Nephron (organoid): ENCODE measurements around the gene CETN1.

Source experiments
- H3K27ac Mint-ChIP-seq, 3 experiments: 2 replicates each; pipeline ENCODE4 v1.8.0; 2020; ENCODE audit warnings: mixed read lengths in 3 of 3, mild to moderate bottlenecking in 2 of 3, moderate library complexity in 1 of 3
- H3K27me3 Mint-ChIP-seq: 2 replicates; pipeline ENCODE4 v1.8.0; 2021; ENCODE audit warnings: low read depth, mild to moderate bottlenecking, moderate library complexity, mixed read lengths
- H3K36me3 Mint-ChIP-seq: 2 replicates; pipeline ENCODE4 v1.8.0; 2020; ENCODE audit warnings: low read depth, mixed read lengths
- H3K4me1 Mint-ChIP-seq: 2 replicates; pipeline ENCODE4 v1.8.0; 2020; ENCODE audit warnings: mixed read lengths
- H3K4me3 Mint-ChIP-seq, 3 experiments: 2 replicates each; pipeline ENCODE4 v1.8.0; 2020; ENCODE audit warnings: mild to moderate bottlenecking in 3 of 3, mixed read lengths in 3 of 3, moderate library complexity in 2 of 3
- H3K9me3 Mint-ChIP-seq: 2 replicates; pipeline ENCODE4 v1.8.0; 2020; ENCODE audit warnings: mixed read lengths
- TF ChIP-seq, protein P1 (sequence below), 3 experiments: fragments of 200-600 bp; sonication (generic); IDR thresholded peaks; one replicate each; pipeline ENCODE4 v1.5.0; 2021; ENCODE audit warnings: antibody characterized with exemption in 3 of 3; ENCODE audit not compliant: unreplicated experiment in 3 of 3

Gene CETN1

DNA sequence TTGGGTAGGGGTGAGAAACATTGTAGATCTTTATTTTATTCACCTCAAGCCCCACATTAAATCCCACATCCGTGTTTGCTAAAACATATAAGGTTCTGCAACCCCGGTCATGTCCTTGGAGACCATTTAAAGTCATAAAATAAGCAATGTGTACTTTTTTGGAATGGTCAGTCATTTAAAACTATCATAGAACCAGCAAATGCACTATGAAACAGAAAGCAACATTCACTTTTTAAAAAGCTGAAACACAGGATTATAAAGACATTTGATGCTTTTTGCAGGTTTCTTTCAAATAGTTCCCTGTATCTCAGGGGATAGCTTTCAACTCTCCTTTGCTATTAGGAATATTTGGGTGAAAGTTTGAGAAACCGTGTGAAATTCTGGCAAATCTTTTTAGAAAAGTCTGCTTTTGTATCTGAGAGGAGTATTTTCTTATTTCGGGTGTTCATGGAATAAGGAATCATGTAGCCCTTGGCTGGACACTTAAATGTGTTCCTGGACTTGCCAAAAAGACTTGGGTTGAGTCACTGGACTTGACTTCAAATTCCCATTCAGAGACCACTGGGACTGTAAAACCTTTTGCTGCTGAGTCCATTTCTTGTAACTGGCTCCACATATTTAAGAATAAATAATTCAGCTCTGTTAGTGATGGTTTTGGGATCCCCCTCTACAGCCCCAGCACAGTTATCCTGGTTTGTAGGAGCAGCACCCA is 5.9 kb upstream of the CETN1 start:
- Mint-ChIP-seq H3K27ac (peak overlapping the region; percentile 43 to 88 (median 63)), H3K4me1 (peaks cover 61% of the 10 kb centered on the region), H3K27me3 (peaks cover 7% of the 10 kb centered on the region), H3K9me3 (no peaks in the 10 kb centered on the region), H3K36me3 (no peaks in the 10 kb centered on the region), H3K4me3 (no peak overlapping the region)
- TF ChIP-seq, protein P1, sequence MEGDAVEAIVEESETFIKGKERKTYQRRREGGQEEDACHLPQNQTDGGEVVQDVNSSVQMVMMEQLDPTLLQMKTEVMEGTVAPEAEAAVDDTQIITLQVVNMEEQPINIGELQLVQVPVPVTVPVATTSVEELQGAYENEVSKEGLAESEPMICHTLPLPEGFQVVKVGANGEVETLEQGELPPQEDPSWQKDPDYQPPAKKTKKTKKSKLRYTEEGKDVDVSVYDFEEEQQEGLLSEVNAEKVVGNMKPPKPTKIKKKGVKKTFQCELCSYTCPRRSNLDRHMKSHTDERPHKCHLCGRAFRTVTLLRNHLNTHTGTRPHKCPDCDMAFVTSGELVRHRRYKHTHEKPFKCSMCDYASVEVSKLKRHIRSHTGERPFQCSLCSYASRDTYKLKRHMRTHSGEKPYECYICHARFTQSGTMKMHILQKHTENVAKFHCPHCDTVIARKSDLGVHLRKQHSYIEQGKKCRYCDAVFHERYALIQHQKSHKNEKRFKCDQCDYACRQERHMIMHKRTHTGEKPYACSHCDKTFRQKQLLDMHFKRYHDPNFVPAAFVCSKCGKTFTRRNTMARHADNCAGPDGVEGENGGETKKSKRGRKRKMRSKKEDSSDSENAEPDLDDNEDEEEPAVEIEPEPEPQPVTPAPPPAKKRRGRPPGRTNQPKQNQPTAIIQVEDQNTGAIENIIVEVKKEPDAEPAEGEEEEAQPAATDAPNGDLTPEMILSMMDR (IDR thresholded peaks at IDR 0.05; ENCODE audit: unreplicated experiment in 3 of 3): no peak

DNA sequence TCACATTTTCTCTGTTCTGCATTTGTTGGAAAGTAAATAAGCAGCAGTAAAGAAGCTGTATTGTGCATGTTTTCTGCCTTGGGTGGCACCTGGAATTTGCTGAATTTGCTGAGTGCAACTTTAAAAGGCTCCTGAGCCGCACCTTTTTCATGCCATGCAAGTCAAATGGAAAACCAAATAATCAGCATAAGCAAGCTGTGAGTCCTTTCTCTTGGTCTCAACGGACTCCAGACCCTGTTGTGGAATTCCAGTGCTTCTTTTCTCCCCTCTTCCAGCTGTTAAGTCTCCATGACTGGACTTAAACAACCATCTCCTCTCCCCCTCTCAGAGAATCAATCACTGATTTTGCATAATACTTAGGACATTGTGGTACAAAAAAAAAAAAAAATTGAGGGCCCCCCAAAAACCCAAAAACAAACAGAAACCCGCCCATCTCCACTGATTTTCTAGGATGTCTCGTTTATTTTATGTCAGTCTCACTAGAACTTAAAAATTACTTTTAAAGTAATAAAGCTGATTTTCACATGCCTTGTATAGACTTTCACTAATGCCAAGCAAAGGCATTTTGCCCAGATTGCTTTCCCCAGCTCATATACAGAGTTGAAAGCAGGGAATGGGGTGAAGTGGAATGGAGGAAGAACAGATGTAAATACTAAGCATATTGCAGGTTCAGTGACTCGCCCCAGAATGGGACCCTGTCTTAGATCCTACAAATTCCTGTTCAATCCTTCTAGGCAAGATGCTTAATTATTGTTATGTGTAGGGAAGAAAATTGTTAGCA is 5.1 kb upstream of the CETN1 start:
- Mint-ChIP-seq H3K4me1 (peaks cover 64% of the 10 kb centered on the region), H3K36me3 (no peaks in the 10 kb centered on the region), H3K4me3 (no peak overlapping the region), H3K9me3 (no peaks in the 10 kb centered on the region), H3K27ac (peak overlapping the region; percentile 43 to 88 (median 63)), H3K27me3 (peaks cover 3% of the 10 kb centered on the region)
- TF ChIP-seq, protein P1 (IDR thresholded peaks at IDR 0.05; ENCODE audit: unreplicated experiment in 3 of 3): no peak

DNA sequence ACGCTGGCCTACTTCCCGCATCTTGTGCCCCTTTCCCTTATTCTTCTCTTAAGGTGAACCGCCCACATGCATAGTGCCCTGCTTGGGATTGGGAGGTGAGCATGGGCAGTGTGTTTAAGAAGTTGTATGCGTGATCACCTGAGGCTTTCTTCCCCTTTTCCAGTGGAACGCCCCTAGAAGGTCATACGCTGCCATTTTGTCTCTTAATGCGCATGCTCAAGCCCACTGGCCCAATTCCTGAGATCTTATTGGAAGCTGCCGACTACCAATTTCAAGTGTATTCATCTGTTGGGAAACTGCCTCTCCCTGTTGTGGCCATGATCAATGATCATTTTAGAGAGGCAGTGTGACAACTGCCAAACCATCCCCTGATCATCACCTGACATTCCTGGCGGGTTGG is 3.3 kb upstream of the CETN1 start:
- H3K27me3 Mint-ChIP-seq: peaks cover 6% of the 10 kb centered on the region
- H3K4me3 Mint-ChIP-seq: no peak overlapping the region
- TF ChIP-seq, protein P1 (IDR thresholded peaks at IDR 0.05; ENCODE audit: unreplicated experiment in 3 of 3): no peak
- no peak overlapping the region for H3K27ac Mint-ChIP-seq
- no peaks in the 10 kb centered on the region for H3K36me3 Mint-ChIP-seq
- no peaks in the 10 kb centered on the region for H3K9me3 Mint-ChIP-seq
- peaks cover 67% of the 10 kb centered on the region for H3K4me1 Mint-ChIP-seq

DNA sequence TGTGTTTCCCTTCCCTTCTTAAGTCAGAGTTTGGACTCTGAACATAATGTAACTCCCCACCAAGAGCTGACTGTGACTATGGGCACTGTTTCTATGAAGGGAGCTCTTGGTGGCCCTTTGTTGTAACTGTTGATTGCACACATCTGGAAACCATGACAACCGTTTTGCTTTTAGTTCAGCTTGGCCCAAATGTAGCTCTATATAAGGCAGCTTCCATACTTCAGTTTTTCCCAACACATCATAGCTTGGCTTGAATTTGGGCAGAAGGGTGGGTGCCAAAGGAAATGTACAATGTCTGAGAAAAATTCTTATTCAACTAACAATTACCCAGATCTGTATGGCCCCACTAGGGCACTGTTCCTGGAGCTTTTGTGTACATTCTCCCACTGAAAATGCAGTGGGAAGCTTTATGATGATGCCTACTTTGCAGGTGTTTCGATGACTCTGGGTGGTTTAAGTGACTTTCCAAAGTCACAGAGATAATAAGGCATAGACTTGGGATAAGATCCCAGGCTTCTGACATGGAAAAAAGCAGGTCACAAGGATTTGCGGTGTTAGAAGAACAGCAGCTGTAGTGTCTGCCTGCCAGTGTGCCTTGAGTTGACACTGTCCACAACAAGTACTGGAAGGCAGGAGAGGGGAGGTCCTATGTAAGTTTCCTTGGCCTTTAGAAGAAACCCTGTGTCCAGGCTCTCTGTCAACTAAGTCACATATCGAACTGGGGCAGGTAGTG is 2.4 kb upstream of the CETN1 start:
- Mint-ChIP-seq H3K4me3 (no peak overlapping the region), H3K9me3 (peaks cover under 1% of the 10 kb centered on the region), H3K36me3 (no peaks in the 10 kb centered on the region), H3K27me3 (peaks cover 6% of the 10 kb centered on the region), H3K27ac (peak overlapping the region in 1 of 3 experiments; percentile 41), H3K4me1 (peaks cover 65% of the 10 kb centered on the region)
- TF ChIP-seq, protein P1 (IDR thresholded peaks at IDR 0.05; ENCODE audit: unreplicated experiment in 3 of 3): no peak

DNA sequence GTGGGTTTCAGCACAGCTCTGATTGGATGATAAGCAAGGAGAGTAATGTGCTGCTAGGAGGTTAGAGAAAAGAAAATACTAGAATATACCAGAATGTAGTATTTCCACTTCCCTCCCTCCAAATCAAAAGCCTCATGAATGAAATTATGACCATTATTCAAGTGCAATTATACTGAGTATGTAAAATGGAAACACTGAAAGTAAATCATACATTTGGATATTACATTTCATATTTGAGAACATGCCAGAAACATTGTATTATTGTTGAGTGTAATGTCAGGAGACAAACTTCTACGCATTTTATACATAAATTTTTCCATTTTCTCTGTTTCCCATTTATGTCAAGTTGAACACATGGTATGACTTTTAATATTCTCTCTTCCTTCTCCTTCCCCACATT is 942 bp upstream of the CETN1 start:
- H3K36me3 Mint-ChIP-seq: no peaks in the 10 kb centered on the region
- H3K4me3 Mint-ChIP-seq: no peak overlapping the region
- TF ChIP-seq, protein P1 (IDR thresholded peaks at IDR 0.05; ENCODE audit: unreplicated experiment in 3 of 3): no peak

More for the DNA sequence above, 942 bp upstream of the CETN1 start:
- H3K9me3 Mint-ChIP-seq: peaks cover 5% of the 10 kb centered on the region
- peak overlapping the region in 2 of 3 experiments; percentile 42 to 70 for H3K27ac Mint-ChIP-seq
- H3K4me1 Mint-ChIP-seq: peaks cover 51% of the 10 kb centered on the region
- H3K27me3 Mint-ChIP-seq: peaks cover 3% of the 10 kb centered on the region
